Measurements from ENCODE around the gene SVIL.
"Not testable (repeated sequence)": the region's sequence is repeated elsewhere in the genome, so short reads cannot be mapped to it uniquely, and the experiment has no call there.

The SVIL gene

GRCh38 chr10:29479981-29480954 is 154.5 kb downstream of the SVIL start:
- no peak for DNase-seq

GRCh38 chr10:29479081-29479925 is 155.5 kb downstream of the SVIL start:
- no peak for DNase-seq

- DNase-seq = no peak
Observed at GRCh38 chr10:29473406-29474100, 161.2 kb downstream of the SVIL start.

- DNase-seq = no peak
Observed at GRCh38 chr10:29473087-29473356, 161.7 kb downstream of the SVIL start.

- no peak for DNase-seq
Observed at GRCh38 chr10:29472301-29473086, 162.3 kb downstream of the SVIL start.

- DNase-seq = no peak
Observed at GRCh38 chr10:29471544-29471859, 163.3 kb downstream of the SVIL start.

- no peak for DNase-seq
Observed at GRCh38 chr10:29470843-29471543, 163.8 kb downstream of the SVIL start.

GRCh38 chr10:29470355-29470705 is 164.4 kb downstream of the SVIL start:
- DNase-seq = peak; percentile 3

- DNase-seq = no peak
Observed at GRCh38 chr10:29469481-29470354, 165.1 kb downstream of the SVIL start.

GRCh38 chr10:29465384-29465783 is 169.4 kb downstream of the SVIL start:
- DNase-seq = no peak

- DNase-seq = not testable (repeated sequence)
Observed at GRCh38 chr10:29464671-29465171, 170.1 kb downstream of the SVIL start.

GRCh38 chr10:29461042-29461441 is 173.7 kb downstream of the SVIL start:
- DNase-seq = no peak

GRCh38 chr10:29458190-29458589 is 176.6 kb downstream of the SVIL start:
- DNase-seq = not testable (repeated sequence)

GRCh38 chr10:29455095-29455494 is 179.7 kb downstream of the SVIL start:
- DNase-seq = no peak

- DNase-seq = no peak
Observed at GRCh38 chr10:29454250-29454649, 180.5 kb downstream of the SVIL start.

- no peak for DNase-seq
Observed at GRCh38 chr10:29452546-29452945, 182.2 kb downstream of the SVIL start.

- no peak for DNase-seq
Observed at GRCh38 chr10:29451946-29452345, 182.8 kb downstream of the SVIL start.

- no peak for DNase-seq
Observed at GRCh38 chr10:29450405-29450804, 184.4 kb downstream of the SVIL start.

GRCh38 chr10:29448756-29449592 is 185.8 kb downstream of the SVIL start:
- peak; percentile 56 for DNase-seq

- no peak for DNase-seq
Observed at GRCh38 chr10:29448125-29448524, 186.6 kb downstream of the SVIL start.

All from GDM1 (cell line).